HL-60 (cell line): ENCODE data around the gene ROPN1.

Experiments used
- DNase-seq, 2 experiments: peaks; one replicate each; pipeline ENCODE4 v3.0.0-alpha.2; 2010 to 2020; ENCODE audit warnings: low read depth in 1 of 2, low spot score in 1 of 2
- H3K27ac ChIP-seq: fragments of 250-450 bp; sonication (Bioruptor Pico); replicated peaks from 2 replicates; pipeline ENCODE4 v1.5.1; 2020; ENCODE audit warnings: mild to moderate bottlenecking, moderate library complexity
- H3K27me3 ChIP-seq: fragments of 250-450 bp; sonication (Bioruptor Pico); 2 replicates; pipeline ENCODE4 v1.5.1; 2021; ENCODE audit warnings: mild to moderate bottlenecking, moderate library complexity; ENCODE audit not compliant: insufficient read depth, poor library complexity, severe bottlenecking
- H3K4me3 ChIP-seq: replicated peaks from 2 replicates; pipeline ENCODE4 v1.5.1; 2011; ENCODE audit warnings: mild to moderate bottlenecking, control low read depth, low read length; ENCODE audit not compliant: insufficient read depth
- GABPA ChIP-seq: IDR thresholded peaks from 2 replicates; pipeline ENCODE4 v1.6.1; 2012; ENCODE audit warnings: low read depth
- POLR2AphosphoS5 ChIP-seq: IDR thresholded peaks from 2 replicates; pipeline ENCODE4 v1.6.1; 2012; ENCODE audit warnings: low read depth
- SPI1 ChIP-seq: IDR thresholded peaks from 2 replicates; pipeline ENCODE4 v1.6.1; 2012; ENCODE audit warnings: low read depth, mild to moderate bottlenecking, borderline replicate concordance
- TF ChIP-seq, protein P1 (sequence below): IDR thresholded peaks from 2 replicates; pipeline ENCODE4 v1.6.1; 2012; ENCODE audit warnings: low read depth; ENCODE audit not compliant: insufficient replicate concordance
- TF ChIP-seq, protein P2 (sequence below): IDR thresholded peaks from one replicate; pipeline ENCODE4 v1.5.1; 2011; ENCODE audit warnings: low read length, control low read depth, inconsistent platforms; ENCODE audit not compliant: insufficient read depth

ROPN1 gene

DNA sequence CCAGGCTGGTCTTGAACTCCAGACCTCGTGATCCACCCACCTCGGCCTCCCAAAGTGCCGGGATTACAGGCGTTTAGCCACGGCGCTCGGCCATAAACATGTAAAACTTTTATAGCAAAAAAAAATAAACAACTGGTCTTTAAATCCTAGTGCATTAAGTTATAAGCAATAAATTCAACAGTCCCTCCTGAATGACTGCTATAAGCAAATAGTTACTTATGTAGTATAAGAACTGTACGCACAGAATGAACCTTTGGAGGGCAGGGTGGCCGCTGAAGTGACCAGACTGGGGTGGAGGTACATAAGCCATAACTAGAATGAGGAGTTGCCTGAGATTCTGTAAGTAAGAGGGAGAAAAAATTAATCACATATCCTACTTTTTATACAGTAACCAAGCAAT is 43.5 kb downstream of the ROPN1 start:
- Histone ChIP-seq H3K4me3 (no peak overlapping the region), H3K27me3 (no peaks in the 10 kb centered on the region), H3K27ac (no peak overlapping the region)
- TF ChIP-seq POLR2AphosphoS5 (no peak), GABPA (no peak), SPI1 (no peak)
- TF ChIP-seq, protein P1, sequence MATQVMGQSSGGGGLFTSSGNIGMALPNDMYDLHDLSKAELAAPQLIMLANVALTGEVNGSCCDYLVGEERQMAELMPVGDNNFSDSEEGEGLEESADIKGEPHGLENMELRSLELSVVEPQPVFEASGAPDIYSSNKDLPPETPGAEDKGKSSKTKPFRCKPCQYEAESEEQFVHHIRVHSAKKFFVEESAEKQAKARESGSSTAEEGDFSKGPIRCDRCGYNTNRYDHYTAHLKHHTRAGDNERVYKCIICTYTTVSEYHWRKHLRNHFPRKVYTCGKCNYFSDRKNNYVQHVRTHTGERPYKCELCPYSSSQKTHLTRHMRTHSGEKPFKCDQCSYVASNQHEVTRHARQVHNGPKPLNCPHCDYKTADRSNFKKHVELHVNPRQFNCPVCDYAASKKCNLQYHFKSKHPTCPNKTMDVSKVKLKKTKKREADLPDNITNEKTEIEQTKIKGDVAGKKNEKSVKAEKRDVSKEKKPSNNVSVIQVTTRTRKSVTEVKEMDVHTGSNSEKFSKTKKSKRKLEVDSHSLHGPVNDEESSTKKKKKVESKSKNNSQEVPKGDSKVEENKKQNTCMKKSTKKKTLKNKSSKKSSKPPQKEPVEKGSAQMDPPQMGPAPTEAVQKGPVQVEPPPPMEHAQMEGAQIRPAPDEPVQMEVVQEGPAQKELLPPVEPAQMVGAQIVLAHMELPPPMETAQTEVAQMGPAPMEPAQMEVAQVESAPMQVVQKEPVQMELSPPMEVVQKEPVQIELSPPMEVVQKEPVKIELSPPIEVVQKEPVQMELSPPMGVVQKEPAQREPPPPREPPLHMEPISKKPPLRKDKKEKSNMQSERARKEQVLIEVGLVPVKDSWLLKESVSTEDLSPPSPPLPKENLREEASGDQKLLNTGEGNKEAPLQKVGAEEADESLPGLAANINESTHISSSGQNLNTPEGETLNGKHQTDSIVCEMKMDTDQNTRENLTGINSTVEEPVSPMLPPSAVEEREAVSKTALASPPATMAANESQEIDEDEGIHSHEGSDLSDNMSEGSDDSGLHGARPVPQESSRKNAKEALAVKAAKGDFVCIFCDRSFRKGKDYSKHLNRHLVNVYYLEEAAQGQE = no peak
- TF ChIP-seq, protein P2, sequence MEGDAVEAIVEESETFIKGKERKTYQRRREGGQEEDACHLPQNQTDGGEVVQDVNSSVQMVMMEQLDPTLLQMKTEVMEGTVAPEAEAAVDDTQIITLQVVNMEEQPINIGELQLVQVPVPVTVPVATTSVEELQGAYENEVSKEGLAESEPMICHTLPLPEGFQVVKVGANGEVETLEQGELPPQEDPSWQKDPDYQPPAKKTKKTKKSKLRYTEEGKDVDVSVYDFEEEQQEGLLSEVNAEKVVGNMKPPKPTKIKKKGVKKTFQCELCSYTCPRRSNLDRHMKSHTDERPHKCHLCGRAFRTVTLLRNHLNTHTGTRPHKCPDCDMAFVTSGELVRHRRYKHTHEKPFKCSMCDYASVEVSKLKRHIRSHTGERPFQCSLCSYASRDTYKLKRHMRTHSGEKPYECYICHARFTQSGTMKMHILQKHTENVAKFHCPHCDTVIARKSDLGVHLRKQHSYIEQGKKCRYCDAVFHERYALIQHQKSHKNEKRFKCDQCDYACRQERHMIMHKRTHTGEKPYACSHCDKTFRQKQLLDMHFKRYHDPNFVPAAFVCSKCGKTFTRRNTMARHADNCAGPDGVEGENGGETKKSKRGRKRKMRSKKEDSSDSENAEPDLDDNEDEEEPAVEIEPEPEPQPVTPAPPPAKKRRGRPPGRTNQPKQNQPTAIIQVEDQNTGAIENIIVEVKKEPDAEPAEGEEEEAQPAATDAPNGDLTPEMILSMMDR = no peak
- no peak for DNase-seq

DNA sequence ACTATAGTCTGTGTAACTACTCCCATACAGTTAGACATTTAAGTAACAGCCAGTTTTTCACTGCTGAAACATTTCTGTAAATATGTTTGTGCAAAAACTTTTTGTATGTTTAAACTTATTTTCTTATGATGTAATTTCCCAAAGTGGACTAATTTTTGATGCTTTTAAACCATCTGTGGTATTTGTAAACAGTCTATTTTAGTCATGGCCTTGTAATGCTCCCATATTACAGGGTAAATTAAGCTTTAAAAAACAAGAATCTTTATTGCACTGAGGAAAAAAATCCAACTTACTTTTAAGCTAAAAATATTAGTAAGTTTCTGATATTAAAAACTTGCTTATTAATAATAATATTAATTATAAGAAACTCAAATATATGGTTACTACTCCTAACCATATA is 44.4 kb downstream of the ROPN1 start:
- no peaks in the 10 kb centered on the region for H3K27me3 ChIP-seq
- H3K27ac ChIP-seq = no peak overlapping the region
- TF ChIP-seq GABPA (no peak), SPI1 (no peak), POLR2AphosphoS5 (no peak)
- DNase-seq = no peak
- H3K4me3 ChIP-seq = no peak overlapping the region

DNA sequence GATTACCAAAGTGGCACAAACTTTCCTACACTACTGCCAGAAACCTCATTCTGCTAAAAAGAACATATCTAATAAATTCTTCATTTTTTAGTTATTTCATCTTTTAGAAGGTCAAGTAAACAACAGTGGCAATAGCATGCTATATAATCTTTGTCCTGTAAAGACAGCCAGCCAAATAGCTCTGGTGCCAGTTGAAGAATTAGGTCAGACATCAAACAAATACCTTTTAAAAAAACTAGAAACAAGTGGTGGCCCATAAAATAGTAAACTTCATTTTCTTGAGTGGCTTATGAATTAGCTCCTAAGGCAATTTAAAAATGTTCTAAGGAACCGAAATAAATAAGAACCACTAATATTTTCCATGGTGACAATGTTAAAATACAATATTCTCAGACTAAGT is 50.4 kb downstream of the ROPN1 start:
- Histone ChIP-seq H3K4me3 (no peak overlapping the region), H3K27ac (no peak overlapping the region), H3K27me3 (no peaks in the 10 kb centered on the region)
- no peak for TF ChIP-seq POLR2AphosphoS5
- TF ChIP-seq, protein P2 = no peak
- TF ChIP-seq GABPA = no peak
- no peak for TF ChIP-seq SPI1
- TF ChIP-seq, protein P1 = no peak
- no peak for DNase-seq

DNA sequence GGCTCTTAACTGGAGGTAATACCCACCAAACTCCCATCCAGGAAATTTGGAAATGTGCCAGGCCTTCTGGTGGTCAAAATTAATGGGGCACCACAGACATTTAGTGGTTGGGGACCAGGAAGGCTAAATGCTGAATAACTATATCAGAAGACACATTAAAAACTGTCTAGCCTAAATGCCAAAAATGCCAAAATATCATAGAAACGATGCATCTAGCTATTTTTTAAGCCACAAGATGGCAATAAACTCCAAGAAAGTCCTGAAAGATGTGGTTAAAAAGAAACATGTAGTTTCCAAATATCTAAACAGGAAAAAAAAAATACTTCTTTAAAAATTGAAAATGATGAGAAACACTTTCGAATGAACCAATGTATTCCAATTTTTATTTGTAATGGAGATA is 50.8 kb downstream of the ROPN1 start:
- DNase-seq = no peak
- Histone ChIP-seq H3K4me3 (no peak overlapping the region), H3K27me3 (no peaks in the 10 kb centered on the region), H3K27ac (no peak overlapping the region)
- TF ChIP-seq, protein P2 = no peak
- TF ChIP-seq, protein P1 = no peak
- no peak for TF ChIP-seq GABPA
- no peak for TF ChIP-seq POLR2AphosphoS5
- TF ChIP-seq SPI1 = no peak
